Vagina (tissue), 2 donors: ENCODE data around the gene BCL11A. TPM values are rescaled to one million over a fixed set of nuclear protein-coding genes. Genes with fewer than 3 reads are reported as not detected.

Experiments
- DNase-seq, 2 donors: peaks; one replicate each; pipeline ENCODE4 v3.0.0-alpha.2; 2017; ENCODE audit errors: extremely low spot score in 2 of 2
- H3K27ac ChIP-seq: fragments of 200-600 bp; sonication (generic); one replicate; pipeline ENCODE4 v1.5.1; 2019
- H3K27me3 ChIP-seq: fragments of 200-600 bp; sonication (generic); one replicate; pipeline ENCODE4 v1.5.1; 2019
- H3K36me3 ChIP-seq, 2 donors: fragments of 200-600 bp; sonication (generic); one replicate each; pipeline ENCODE4 v1.5.1; 2017 to 2019
- H3K4me1 ChIP-seq: fragments of 200-600 bp; sonication (generic); one replicate; pipeline ENCODE4 v1.5.1; 2019
- H3K4me3 ChIP-seq, 2 donors: fragments of 200-600 bp; sonication (generic); 1 replicate in 1 of 2; 2 replicates in 1 of 2; pipeline ENCODE4 v1.5.1; 2016 to 2019
- H3K9me3 ChIP-seq: fragments of 200-600 bp; sonication (generic); one replicate; pipeline ENCODE4 v1.5.1; 2019
- CTCF ChIP-seq, 3 experiments: fragments of 450-650 bp in 2 of 3; fragments of 200-600 bp in 1 of 3; sonication (generic) in 1 of 3; IDR thresholded peaks; one replicate each; pipeline ENCODE4 v1.5.1; 2017 to 2019; ENCODE audit warnings: antibody characterized with exemption in 3 of 3, mild to moderate bottlenecking in 2 of 3, moderate library complexity in 2 of 3
- POLR2A ChIP-seq, 2 donors: fragments of 450-650 bp; IDR thresholded peaks; one replicate each; pipeline ENCODE4 v1.6.1; 2017; ENCODE audit warnings: antibody characterized with exemption in 2 of 2, mild to moderate bottlenecking in 2 of 2, moderate library complexity in 2 of 2
- POLR2AphosphoS5 ChIP-seq, 2 donors: sonication (generic); formaldehyde crosslinking; IDR thresholded peaks; one replicate each; pipeline ENCODE4 v1.9.0; 2017; ENCODE audit warnings: antibody characterized with exemption in 2 of 2, mild to moderate bottlenecking in 2 of 2, low read depth in 1 of 2; ENCODE audit not compliant: insufficient read depth in 1 of 2
- intact Hi-C: fragments of 100-400 bp; cut with DNase I; formaldehyde crosslinking; loops from one replicate; pipeline ENCODE4 v1.15.1; 2023
- total RNA-seq: library from RNA; depleted of rRNA; stranded (reverse); fragments of >200 nt; gene quantifications from one replicate; pipeline ENCODE4 v1.2.3, GENCODE V29; 2016

The BCL11A gene
- total RNA-seq, 1 donor from 2014 or later, result 48.4 TPM

GRCh38 chr2:60482222-60482621 lies 71.2 kb downstream of the BCL11A start:
- no peak overlapping the region for H3K27ac ChIP-seq
- TF ChIP-seq POLR2AphosphoS5 (IDR thresholded peaks at IDR 0.05; ENCODE audit: insufficient read depth in 1 of 2, low read depth in 1 of 2), result no peak
- TF ChIP-seq CTCF (IDR thresholded peaks at IDR 0.05), result no peak
- TF ChIP-seq POLR2A (IDR thresholded peaks at IDR 0.05), result no peak
- peaks cover 23% of the 10 kb centered on the region for H3K4me1 ChIP-seq
- H3K36me3 ChIP-seq, result no peaks in the 10 kb centered on the region
- intact Hi-C loops, result no loop called here
- no peak overlapping the region for H3K4me3 ChIP-seq
- no peaks in the 10 kb centered on the region for H3K27me3 ChIP-seq
- H3K9me3 ChIP-seq, result no peaks in the 10 kb centered on the region
- no peak for DNase-seq

- H3K4me1 ChIP-seq, result peaks cover 23% of the 10 kb centered on the region
- intact Hi-C loops, result no loop called here
- DNase-seq, result peak in 1 of 2 donors; percentile 64
- H3K27ac ChIP-seq, result no peak overlapping the region
- H3K9me3 ChIP-seq, result no peaks in the 10 kb centered on the region
- H3K4me3 ChIP-seq, result no peak overlapping the region
- no peaks in the 10 kb centered on the region for H3K36me3 ChIP-seq
- no peaks in the 10 kb centered on the region for H3K27me3 ChIP-seq
- TF ChIP-seq POLR2AphosphoS5 (IDR thresholded peaks at IDR 0.05; ENCODE audit: insufficient read depth in 1 of 2, low read depth in 1 of 2), result no peak
- no peak for TF ChIP-seq CTCF (IDR thresholded peaks at IDR 0.05)
- no peak for TF ChIP-seq POLR2A (IDR thresholded peaks at IDR 0.05)
These were observed 72.2 kb downstream of the BCL11A start for GRCh38 chr2:60481257-60481656.

GRCh38 chr2:60480089-60480773 lies 73.2 kb downstream of the BCL11A start:
- no peak overlapping the region for H3K27ac ChIP-seq

GRCh38 chr2:60479226-60480088 lies 74.0 kb downstream of the BCL11A start:
- Histone ChIP-seq H3K27ac (no peak overlapping the region), H3K4me3 (no peak overlapping the region), H3K36me3 (no peaks in the 10 kb centered on the region), H3K4me1 (peaks cover 23% of the 10 kb centered on the region), H3K27me3 (no peaks in the 10 kb centered on the region), H3K9me3 (no peaks in the 10 kb centered on the region)
- intact Hi-C loops, result no loop called here
- DNase-seq, result peak in 1 of 2 donors; percentile 89
- TF ChIP-seq CTCF (IDR thresholded peaks at IDR 0.05) (no peak), POLR2A (IDR thresholded peaks at IDR 0.05) (no peak), POLR2AphosphoS5 (IDR thresholded peaks at IDR 0.05; ENCODE audit: insufficient read depth in 1 of 2, low read depth in 1 of 2) (no peak)

More at GRCh38 chr2:60480089-60480773, 73.2 kb downstream of the BCL11A start:
- intact Hi-C loops, result no loop called here
- TF ChIP-seq POLR2A (IDR thresholded peaks at IDR 0.05), result no peak
- no peak for TF ChIP-seq CTCF (IDR thresholded peaks at IDR 0.05)
- TF ChIP-seq POLR2AphosphoS5 (IDR thresholded peaks at IDR 0.05; ENCODE audit: insufficient read depth in 1 of 2, low read depth in 1 of 2), result no peak
- H3K36me3 ChIP-seq, result no peaks in the 10 kb centered on the region
- H3K27me3 ChIP-seq, result no peaks in the 10 kb centered on the region
- peak in 1 of 2 donors; percentile 86 for DNase-seq
- H3K4me1 ChIP-seq, result peaks cover 23% of the 10 kb centered on the region
- no peak overlapping the region for H3K4me3 ChIP-seq
- H3K9me3 ChIP-seq, result no peaks in the 10 kb centered on the region
